H1 (cell line): ENCODE data around the gene RIC8A. TPM values are rescaled to one million over a fixed set of nuclear protein-coding genes. Genes with fewer than 3 reads are reported as not detected.

Experiments used
- CTCF ChIA-PET: fragments of 300-600 bp; sonication (Branson Sonifier 250); formaldehyde crosslinking; loops from one replicate; lab custom pipeline; 2021; ENCODE audit not compliant: partially characterized antibody; lab: Charles Lee
- POLR2A ChIA-PET: fragments of 300-600 bp; sonication (Branson Sonifier 250); formaldehyde crosslinking; loops from one replicate; lab custom pipeline; 2021; ENCODE audit warnings: inconsistent platforms; ENCODE audit not compliant: partially characterized antibody; lab: Charles Lee
- DNase-seq, 2 experiments: peaks; one replicate each; pipeline versions ENCODE4 v3.0.0 to v3.0.0-alpha.2; 2010 to 2022; ENCODE audit warnings: low spot score in 2 of 2, low read depth in 1 of 2, mixed read lengths in 1 of 2
- FAIRE-seq: peaks from 2 replicates; lab custom pipeline; 2011; peaks lifted over from hg19 to GRCh38; lab: Jason Lieb, UNC
- H2AFZ ChIP-seq: 2 replicates; pipeline ENCODE4 v1.8.1; 2012; ENCODE audit warnings: low read length, inconsistent platforms
- H2AK5ac ChIP-seq: 2 replicates; pipeline ENCODE4 v1.6.1; 2013; ENCODE audit warnings: low read depth, low read length
- H2BK120ac ChIP-seq: replicated peaks from 2 replicates; pipeline ENCODE3; 2013; ENCODE audit warnings: low read depth, low read length, inconsistent platforms
- H2BK12ac ChIP-seq: 2 replicates; pipeline ENCODE4 v1.6.1; 2013; ENCODE audit warnings: low read depth, low read length
- H2BK15ac ChIP-seq: 2 replicates; pipeline ENCODE4 v1.6.1; 2013; ENCODE audit warnings: low read length
- H2BK20ac ChIP-seq: 2 replicates; pipeline ENCODE4 v1.6.1; 2013; ENCODE audit warnings: low read length
- H2BK5ac ChIP-seq: 2 replicates; pipeline ENCODE4 v1.6.1; 2013; ENCODE audit warnings: low read depth, low read length
- H3K14ac ChIP-seq: 2 replicates; pipeline ENCODE4 v1.6.1; 2013; ENCODE audit warnings: inconsistent platforms; ENCODE audit not compliant: insufficient read length
- H3K18ac ChIP-seq: 2 replicates; pipeline ENCODE4 v1.6.1; 2013; ENCODE audit warnings: low read length; ENCODE audit errors: extremely low read depth
- H3K23ac ChIP-seq: 2 replicates; pipeline ENCODE4 v1.6.1; 2013; ENCODE audit warnings: inconsistent platforms; ENCODE audit not compliant: insufficient read length
- H3K23me2 ChIP-seq: 2 replicates; pipeline ENCODE4 v1.6.1; 2013; ENCODE audit warnings: low read depth, low read length
- H3K27ac ChIP-seq: 2 replicates; pipeline ENCODE4 v1.6.1; 2011; ENCODE audit warnings: low read depth, low read length, inconsistent platforms
- H3K27me3 ChIP-seq, 4 experiments: replicated peaks in 1 of 4; 1 replicate in 1 of 4; 2 replicates in 3 of 4; pipeline versions ENCODE4 v1.6.1 to v1.8.1; 2011 to 2013; ENCODE audit warnings: low read length in 3 of 4, mild to moderate bottlenecking in 3 of 4, inconsistent platforms in 2 of 4, mixed read lengths in 2 of 4, moderate library complexity in 1 of 4; ENCODE audit not compliant: control insufficient read depth in 3 of 4, insufficient read depth in 3 of 4; ENCODE audit errors: extremely low read depth in 1 of 4
- H3K36me3 ChIP-seq, 4 experiments: 2 replicates each; pipeline versions ENCODE4 v1.6.1 to v1.8.1; 2011 to 2013; ENCODE audit warnings: mild to moderate bottlenecking in 4 of 4, low read length in 3 of 4, moderate library complexity in 2 of 4, control low read depth in 1 of 4, inconsistent platforms in 1 of 4; ENCODE audit not compliant: insufficient read depth in 4 of 4, control insufficient read depth in 2 of 4
- H3K4ac ChIP-seq: replicated peaks from 2 replicates; pipeline ENCODE3; 2013; ENCODE audit warnings: low read length, low read depth, mixed read lengths, inconsistent platforms; ENCODE audit not compliant: insufficient read length
- H3K4me1 ChIP-seq, 4 experiments: replicated peaks in 1 of 4; 1 replicate in 1 of 4; 2 replicates in 3 of 4; pipeline versions ENCODE4 v1.6.1 to v1.8.1; 2011 to 2013; ENCODE audit warnings: low read length in 3 of 4, inconsistent platforms in 2 of 4, mixed read lengths in 1 of 4; ENCODE audit not compliant: insufficient read depth in 4 of 4, control insufficient read depth in 3 of 4
- H3K4me2 ChIP-seq, 2 experiments: 2 replicates each; pipeline versions ENCODE4 v1.6.1 to v1.8.1; 2011 to 2013; ENCODE audit warnings: low read depth in 2 of 2, low read length in 2 of 2, control low read depth in 1 of 2, inconsistent platforms in 1 of 2, mild to moderate bottlenecking in 1 of 2; ENCODE audit not compliant: insufficient read depth in 1 of 2
- H3K4me3 ChIP-seq, 4 experiments: fragments of 200-600, 300-600 bp in 1 of 4; sonication (generic), shearing (Covaris generic), sonication (Bioruptor Twin) in 1 of 4; 2 replicates each; pipeline versions ENCODE4 v1.5.1 to v1.8.1; 2011 to 2016; ENCODE audit warnings: low read length in 4 of 4, low read depth in 3 of 4, control low read depth in 2 of 4, inconsistent platforms in 2 of 4, mild to moderate bottlenecking in 2 of 4, mixed read lengths in 1 of 4, moderate library complexity in 1 of 4; ENCODE audit not compliant: insufficient read depth in 2 of 4; ENCODE audit errors: extremely low read depth in 1 of 4
- H3K56ac ChIP-seq: replicated peaks from 2 replicates; pipeline ENCODE3; 2013; ENCODE audit warnings: low read depth, mild to moderate bottlenecking, mixed read lengths, low read length, inconsistent platforms; ENCODE audit not compliant: insufficient read length
- H3K79me1 ChIP-seq: 2 replicates; pipeline ENCODE4 v1.6.1; 2013; ENCODE audit warnings: low read depth, low read length, control low read depth
- H3K79me2 ChIP-seq, 2 experiments: 2 replicates each; pipeline versions ENCODE4 v1.6.1 to v1.8.1; 2012 to 2013; ENCODE audit warnings: low read length in 2 of 2, mild to moderate bottlenecking in 2 of 2, inconsistent platforms in 1 of 2; ENCODE audit not compliant: insufficient read depth in 2 of 2, control insufficient read depth in 1 of 2
- H3K9ac ChIP-seq, 4 experiments: replicated peaks in 1 of 4; 1 replicate in 1 of 4; 2 replicates in 3 of 4; pipeline versions ENCODE4 v1.6.1 to v1.8.1; 2011 to 2013; ENCODE audit warnings: low read depth in 3 of 4, low read length in 3 of 4, control low read depth in 2 of 4, mild to moderate bottlenecking in 2 of 4, moderate library complexity in 2 of 4, inconsistent platforms in 1 of 4; ENCODE audit errors: extremely low read depth in 1 of 4
- H3K9me3 ChIP-seq, 2 experiments: 2 replicates each; pipeline versions ENCODE4 v1.6.1 to v1.8.1; 2012 to 2013; ENCODE audit warnings: mild to moderate bottlenecking in 2 of 2, moderate library complexity in 2 of 2, control low read depth in 1 of 2, inconsistent platforms in 1 of 2, low read depth in 1 of 2, low read length in 1 of 2, mixed read lengths in 1 of 2; ENCODE audit not compliant: insufficient read depth in 2 of 2
- H4K20me1 ChIP-seq, 2 experiments: replicated peaks in 1 of 2; 2 replicates each; pipeline versions ENCODE3 to v1.8.1; 2011 to 2013; ENCODE audit warnings: inconsistent platforms in 2 of 2, low read length in 2 of 2, mild to moderate bottlenecking in 1 of 2; ENCODE audit not compliant: insufficient read depth in 2 of 2, control insufficient read depth in 1 of 2
- H4K5ac ChIP-seq: 2 replicates; pipeline ENCODE4 v1.6.1; 2013; ENCODE audit warnings: low read length, low read depth, mixed read lengths, inconsistent platforms; ENCODE audit not compliant: insufficient read length
- H4K8ac ChIP-seq: 2 replicates; pipeline ENCODE4 v1.8.0; 2013; ENCODE audit warnings: mild to moderate bottlenecking, moderate library complexity, low read length, inconsistent platforms; ENCODE audit not compliant: insufficient read depth; ENCODE audit errors: extremely low read depth
- H4K91ac ChIP-seq: replicated peaks from 2 replicates; pipeline ENCODE3; 2013; ENCODE audit warnings: low read length, mixed read lengths, inconsistent platforms; ENCODE audit not compliant: insufficient read length
- CHD1 ChIP-seq: IDR thresholded peaks from 2 replicates; pipeline ENCODE4 v1.6.1; 2012; ENCODE audit warnings: low read depth, low read length, improper control_type of control experiment
- EP300 ChIP-seq, 2 experiments: IDR thresholded peaks; 1 replicate in 1 of 2; 2 replicates in 1 of 2; pipeline ENCODE4 v1.6.1; 2011 to 2012; ENCODE audit warnings: low read depth in 2 of 2, low read length in 2 of 2, mild to moderate bottlenecking in 2 of 2, borderline replicate concordance in 1 of 2, inconsistent platforms in 1 of 2, moderate library complexity in 1 of 2
- GABPA ChIP-seq: IDR thresholded peaks from 2 replicates; pipeline ENCODE4 v1.6.1; 2011; ENCODE audit warnings: mild to moderate bottlenecking, low read length, moderate library complexity, borderline replicate concordance; ENCODE audit not compliant: insufficient read depth
- GTF2F1 ChIP-seq: IDR thresholded peaks from 2 replicates; pipeline ENCODE4 v1.6.1; 2012; ENCODE audit warnings: low read depth, low read length, improper control_type of control experiment, borderline replicate concordance
- KDM1A ChIP-seq: fragments of 200-600, 300-600 bp; sonication (generic); IDR thresholded peaks from 2 replicates; pipeline ENCODE4 v1.7.1; 2016; ENCODE audit warnings: mild to moderate bottlenecking, low read length, borderline replicate concordance
- KDM5A ChIP-seq: fragments of 200-600 bp; IDR thresholded peaks from 2 replicates; pipeline ENCODE4 v1.7.1; 2012; ENCODE audit warnings: mild to moderate bottlenecking, low read length, inconsistent platforms, mixed read lengths
- NRF1 ChIP-seq: IDR thresholded peaks from 2 replicates; pipeline ENCODE4 v1.6.1; 2011; ENCODE audit warnings: mild to moderate bottlenecking, low read depth, low read length, improper control_type of control experiment
- PHF8 ChIP-seq: fragments of 200-600 bp; sonication (generic); conservative IDR thresholded peaks from 2 replicates; pipeline ENCODE4 v1.7.1; 2012; ENCODE audit warnings: low read depth, mild to moderate bottlenecking, inconsistent platforms, low read length, moderate library complexity
- SIX5 ChIP-seq: IDR thresholded peaks from 2 replicates; pipeline ENCODE4 v1.6.1; 2011; ENCODE audit warnings: mild to moderate bottlenecking, low read depth, low read length
- TCF12 ChIP-seq: IDR thresholded peaks from 2 replicates; pipeline ENCODE4 v1.6.1; 2011; ENCODE audit warnings: low read depth, mild to moderate bottlenecking, low read length
- WGBS, 2 experiments: shearing (Covaris generic) in 1 of 2; methylation state at CpG; one replicate each; pipeline versions ENCODE4 v1.1.6 to v1.1.7; 2013 to 2015; ENCODE audit warnings: low lambda C conversion rate in 2 of 2, mixed read lengths in 2 of 2, inconsistent platforms in 1 of 2, low coverage in 1 of 2, missing lambda C conversion rate in 1 of 2; ENCODE audit not compliant: insufficient replicate concordance in 2 of 2, insufficient coverage in 1 of 2, insufficient read length in 1 of 2; ENCODE audit errors: extremely low coverage in 1 of 2, missing lambda C conversion rate in 1 of 2; 5-methylcytosine and 5-hydroxymethylcytosine counted together
- polyA plus RNA-seq, 7 experiments: library from polyadenylated mRNA; depleted of rRNA in 3 of 7; stranded (reverse) in 5 of 7; unstranded in 2 of 7; fragments of >200 nt in 5 of 7; fragments of 200-250 nt in 2 of 7; gene quantifications; 1 replicate in 5 of 7; 2 replicates in 1 of 7; 4 replicates in 1 of 7; pipeline versions ENCODE4 v1.2.1 to v1.2.3, GENCODE V29; 2011 to 2013; ENCODE audit warnings: missing spikeins in 2 of 7, mixed read lengths in 2 of 7
- total RNA-seq: library from RNA; stranded (reverse); fragmentation: NEBNext Ultra II Directional; extraction: Animal tissue kit (Norgen Biotek cat#: 25700); gene quantifications from 2 replicates; pipeline ENCODE4 v1.2.1, GENCODE V29; 2021
- TF ChIP-seq, protein P1 (sequence below): IDR thresholded peaks from 2 replicates; pipeline ENCODE4 v1.6.1; 2011; ENCODE audit warnings: low read depth, mild to moderate bottlenecking, low read length; ENCODE audit not compliant: insufficient read depth

The RIC8A gene
- total and polyA plus RNA-seq, 2 of the 8 experiments (the other 6 are each of a cell fraction or from before 2014, with no cell fraction given), result 67.0 to 105 TPM

DNA sequence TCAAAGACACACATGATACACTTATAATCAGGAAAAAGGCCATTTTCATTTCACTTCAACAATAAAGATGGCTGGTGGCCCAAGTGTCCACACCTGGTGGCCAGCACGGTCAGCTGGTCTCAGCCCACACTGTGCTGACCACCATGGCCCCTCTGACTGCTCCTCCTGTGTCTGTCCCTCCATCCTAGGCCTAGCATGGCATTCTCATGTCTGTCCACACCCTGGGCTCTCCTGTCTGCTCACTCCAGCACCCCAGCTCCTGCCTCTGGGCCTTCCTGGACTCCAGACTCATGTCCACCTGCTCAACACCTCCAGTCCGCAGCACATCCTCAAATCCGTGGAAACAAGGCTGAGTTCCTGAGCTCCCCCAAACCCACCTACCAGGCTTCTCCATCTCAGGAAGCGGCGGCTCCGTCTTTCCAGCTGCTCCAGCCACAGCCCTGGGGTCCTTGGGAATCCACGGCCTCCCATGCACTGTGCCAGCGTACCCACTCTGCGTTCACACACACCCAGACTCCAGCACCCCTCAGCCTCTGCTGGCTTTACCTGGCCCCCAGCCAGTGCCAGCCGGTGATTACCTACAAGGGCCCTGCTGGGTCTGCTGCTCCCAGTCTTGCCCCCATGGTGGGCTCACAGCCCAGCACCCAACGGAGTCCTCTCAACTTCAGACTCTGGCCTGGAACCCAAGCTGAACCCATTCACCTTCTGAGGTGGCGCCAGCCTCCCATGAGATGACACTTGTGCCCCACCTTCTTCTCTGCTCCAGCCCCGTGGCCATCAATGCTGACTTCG, 14.7 kb downstream of the RIC8A start:
- ChIA-PET CTCF (interaction anchor here (0.6 to 2.1 kb wide), 4 partner anchors 10 to 219 kb away, joined by 3 to 8 read pairs (median 4); no protein-coding TSS in a partner anchor), POLR2A (interaction anchor here (1.1 to 1.6 kb wide), 5 partner anchors 9 to 15 kb away, joined by 4 to 8 read pairs (median 5); partner anchors contain the start of genes BET1L, PSMD13 and RIC8A)
- Histone ChIP-seq H3K4me3 (no peak overlapping the region), H2BK5ac (no peak overlapping the region), H4K8ac (no peak overlapping the region; the same call in 1 of the 2 replicates), H3K27me3 (no peaks in the 10 kb centered on the region), H2BK15ac (no peak overlapping the region), H3K4ac (no peak overlapping the region), H3K79me1 (no peaks in the 10 kb centered on the region; the same call in 1 of the 2 replicates), H3K9ac (no peak overlapping the region), H3K36me3 (no peaks in the 10 kb centered on the region; a peak in 1 of 8 replicates), H2AFZ (no peak overlapping the region), H3K56ac (no peak overlapping the region), H4K91ac (no peak overlapping the region), H3K23ac (no peak overlapping the region), H3K79me2 (no peaks in the 10 kb centered on the region), H4K5ac (no peak overlapping the region), H2BK20ac (no peak overlapping the region), H2AK5ac (no peak overlapping the region), H3K27ac (no peak overlapping the region), H3K4me1 (no peaks in the 10 kb centered on the region), H3K9me3 (no peaks in the 10 kb centered on the region), H3K23me2 (no peaks in the 10 kb centered on the region), H3K4me2 (no peak overlapping the region), H4K20me1 (no peaks in the 10 kb centered on the region), H2BK120ac (no peak overlapping the region), H2BK12ac (no peak overlapping the region), H3K18ac (no peak overlapping the region), H3K14ac (no peak overlapping the region)
- WGBS, 2 experiments, result 96% methylated on average over 13 of the region's 14 CpGs; no CpG with 5 or more reads in 1 of the 2 experiments
- FAIRE-seq (no peak), DNase-seq (no peak)
- TF ChIP-seq GABPA (no peak), KDM1A (no peak), CHD1 (no peak), SIX5 (no peak), KDM5A (no peak), PHF8 (no peak), EP300 (IDR thresholded peaks at IDR 0.05; ENCODE audit: borderline replicate concordance in 1 of 2, low read depth in 2 of 2, low read length in 2 of 2) (no peak), GTF2F1 (no peak), NRF1 (no peak), TCF12 (no peak)
- TF ChIP-seq, protein P1, sequence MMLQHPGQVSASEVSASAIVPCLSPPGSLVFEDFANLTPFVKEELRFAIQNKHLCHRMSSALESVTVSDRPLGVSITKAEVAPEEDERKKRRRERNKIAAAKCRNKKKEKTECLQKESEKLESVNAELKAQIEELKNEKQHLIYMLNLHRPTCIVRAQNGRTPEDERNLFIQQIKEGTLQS, result no peak
